Sciatic nerve (tissue), 2 donors: ENCODE measurements around the gene FAM3D. TPM values are rescaled to one million over a fixed set of nuclear protein-coding genes. Genes with fewer than 3 reads are reported as not detected.
"Not testable (repeated sequence)": the region's sequence is repeated elsewhere in the genome, so short reads cannot be mapped to it uniquely, and the experiment has no call there.

Experiments
- ATAC-seq: fragments of 200-7000 bp; cut with Tn5 transposase; one replicate; pipeline ENCODE4 v1.9.1; 2020; ENCODE audit warnings: mild to moderate bottlenecking, moderate library complexity
- DNase-seq: peaks from one replicate; pipeline ENCODE4 v3.0.0-alpha.2; 2020; ENCODE audit warnings: low spot score
- intact Hi-C: fragments of 100-400 bp; cut with DNase I; formaldehyde crosslinking; loops from one replicate; pipeline ENCODE4 v1.14.2; 2022
- total RNA-seq: library from RNA; stranded (reverse); fragmentation: NEBNext Ultra II Directional; extraction: Animal tissue kit (Norgen Biotek cat#: 25700); gene quantifications from one replicate; pipeline ENCODE4 v1.2.1, GENCODE V29; 2021
- donor health status: DM: no; HTN: no; CAD: no.
- donor health status: DM: no; HTN: no; CAD: no.

Gene FAM3D
- total RNA-seq, 1 donor from 2014 or later: not detected

- ATAC-seq: no peak
- no peak for DNase-seq
- intact Hi-C loops: no loop called here
Observed at GRCh38 chr3:58688574-58688973, 22.0 kb upstream of the FAM3D start.

DNA sequence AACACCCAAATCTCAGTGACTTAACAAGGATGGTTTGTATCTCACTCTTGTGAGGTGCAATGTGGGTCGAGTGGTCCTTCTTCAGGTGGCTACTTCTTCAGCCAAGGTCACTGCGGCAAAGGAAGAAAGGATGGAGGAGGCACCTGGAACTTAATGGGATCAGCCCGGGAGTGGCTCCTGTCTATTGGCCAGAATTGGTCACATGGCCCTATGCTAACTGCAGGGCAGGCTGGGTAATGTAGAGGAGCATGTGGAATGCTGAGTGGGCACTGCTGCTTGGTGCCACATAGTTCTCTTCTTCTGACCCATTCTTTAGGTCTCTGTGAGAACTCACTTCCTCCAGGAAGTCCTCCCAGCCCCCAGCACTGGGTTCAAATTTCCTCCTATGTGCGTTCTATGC lies 20.3 kb upstream of the FAM3D start:
- DNase-seq: no peak
- intact Hi-C loops: no loop called here
- no peak for ATAC-seq

GRCh38 chr3:58685641-58686040 lies 19.1 kb upstream of the FAM3D start:
- no peak for DNase-seq
- intact Hi-C loops: no loop called here
- no peak for ATAC-seq

GRCh38 chr3:58683466-58683865 lies 16.9 kb upstream of the FAM3D start:
- ATAC-seq (no peak), DNase-seq (no peak)
- intact Hi-C loops: no loop called here

- intact Hi-C loops: no loop called here
- ATAC-seq: no peak
Observed at GRCh38 chr3:58683001-58683458, 16.5 kb upstream of the FAM3D start.

GRCh38 chr3:58681863-58682262 lies 15.3 kb upstream of the FAM3D start:
- ATAC-seq: no peak
- no peak for DNase-seq
- intact Hi-C loops: no loop called here

More at GRCh38 chr3:58683001-58683458, 16.5 kb upstream of the FAM3D start:
- DNase-seq: no peak

GRCh38 chr3:58680879-58681525 lies 14.4 kb upstream of the FAM3D start:
- ATAC-seq (no peak), DNase-seq (no peak)
- intact Hi-C loops: no loop called here

DNA sequence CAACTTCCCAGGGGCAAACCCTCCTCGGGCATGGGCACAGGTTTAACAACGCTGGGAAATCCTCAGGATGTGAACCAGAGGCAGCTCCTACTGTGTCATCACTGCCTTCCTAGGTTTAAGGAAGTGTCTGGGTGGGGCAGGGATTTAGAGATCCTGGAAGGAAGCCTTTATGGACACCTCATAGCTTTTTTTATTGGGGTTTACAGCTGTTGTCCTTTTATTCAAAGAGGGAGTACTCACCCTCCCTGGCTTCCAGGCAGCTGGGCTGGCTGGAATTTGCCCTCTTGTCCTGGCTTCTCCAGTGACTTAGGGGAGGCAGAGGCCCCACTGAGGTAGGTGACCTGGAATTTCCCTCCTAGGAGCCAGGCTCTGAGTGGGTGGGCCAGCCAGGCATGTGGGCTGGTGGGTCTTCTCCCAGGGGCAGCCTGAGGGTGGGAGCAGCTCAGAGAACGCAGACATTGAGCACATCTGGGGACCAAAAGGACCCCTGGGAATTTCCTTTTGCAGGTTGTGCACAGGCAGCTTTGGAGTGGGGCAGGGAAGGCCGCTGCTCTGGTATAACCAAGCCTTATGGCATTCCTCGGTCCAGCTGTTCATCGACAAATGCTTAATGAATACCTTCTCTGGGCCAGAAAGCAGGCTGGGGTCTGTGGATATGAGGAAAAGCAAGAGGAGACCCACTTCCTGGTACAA lies 13.5 kb upstream of the FAM3D start:
- ATAC-seq: no peak
- DNase-seq: no peak
- intact Hi-C loops: no loop called here

GRCh38 chr3:58679446-58679845 lies 12.9 kb upstream of the FAM3D start:
- intact Hi-C loops: no loop called here
- ATAC-seq (no peak), DNase-seq (no peak)

GRCh38 chr3:58678177-58678970 lies 11.8 kb upstream of the FAM3D start:
- DNase-seq, ATAC-seq, intact Hi-C loops: not testable (repeated sequence)

GRCh38 chr3:58672880-58673279 lies 6.3 kb upstream of the FAM3D start:
- DNase-seq (no peak), ATAC-seq (no peak)
- intact Hi-C loops: no loop called here

DNA sequence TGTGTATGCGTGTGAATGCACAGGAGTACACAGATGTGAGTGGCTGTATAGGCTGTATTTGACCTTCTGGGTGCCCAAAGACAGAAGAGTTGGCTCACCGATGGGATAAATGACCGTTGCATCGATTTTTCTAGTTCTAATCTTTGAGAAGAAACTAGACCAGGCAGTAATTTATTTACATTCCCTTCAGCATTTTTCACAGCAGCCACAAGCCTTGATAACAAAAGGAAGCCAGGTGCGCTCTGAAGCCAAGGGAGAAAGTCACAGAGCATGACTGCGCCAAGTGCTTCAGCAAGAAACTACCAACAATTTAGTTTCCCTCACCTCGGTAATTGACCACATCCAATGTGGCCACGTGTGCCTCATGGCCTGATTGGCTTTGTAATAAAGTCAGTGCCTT lies 5.9 kb upstream of the FAM3D start:
- ATAC-seq (no peak), DNase-seq (no peak)
- intact Hi-C loops: no loop called here

DNA sequence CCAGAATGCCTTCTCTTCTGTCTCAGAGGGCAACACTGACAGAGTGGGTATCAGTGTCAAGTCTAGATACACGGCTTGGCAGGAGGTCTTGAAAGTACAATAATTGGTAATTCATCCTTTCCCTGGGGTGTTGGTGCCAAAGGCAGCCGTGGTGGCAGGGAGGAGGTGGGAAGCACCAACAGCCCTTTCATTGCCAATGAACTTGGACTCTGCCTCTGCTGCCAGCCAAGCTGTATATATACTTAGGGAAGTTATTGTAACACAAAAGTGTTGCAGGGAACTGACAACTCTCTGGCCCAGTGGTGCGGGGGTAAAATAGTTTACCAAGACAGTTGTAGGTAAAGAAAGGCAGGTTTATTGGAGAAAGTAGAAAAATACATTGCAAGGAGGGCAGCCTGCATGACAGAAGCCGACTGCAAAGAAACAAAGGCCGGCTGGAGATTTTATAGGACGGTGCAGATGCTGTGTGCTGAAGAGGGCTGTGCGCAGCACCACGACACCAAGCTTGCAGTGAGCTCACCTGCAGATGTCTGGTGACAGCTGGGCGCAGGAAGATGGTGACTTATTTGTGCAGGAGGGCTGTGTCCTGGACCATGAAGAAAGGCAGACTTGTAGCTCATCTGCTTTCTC lies 4.0 kb upstream of the FAM3D start:
- no peak for DNase-seq
- intact Hi-C loops: no loop called here
- no peak for ATAC-seq

- ATAC-seq (no peak), DNase-seq (no peak)
- intact Hi-C loops: no loop called here
Observed at GRCh38 chr3:58668247-58668646, 1.7 kb upstream of the FAM3D start.

DNA sequence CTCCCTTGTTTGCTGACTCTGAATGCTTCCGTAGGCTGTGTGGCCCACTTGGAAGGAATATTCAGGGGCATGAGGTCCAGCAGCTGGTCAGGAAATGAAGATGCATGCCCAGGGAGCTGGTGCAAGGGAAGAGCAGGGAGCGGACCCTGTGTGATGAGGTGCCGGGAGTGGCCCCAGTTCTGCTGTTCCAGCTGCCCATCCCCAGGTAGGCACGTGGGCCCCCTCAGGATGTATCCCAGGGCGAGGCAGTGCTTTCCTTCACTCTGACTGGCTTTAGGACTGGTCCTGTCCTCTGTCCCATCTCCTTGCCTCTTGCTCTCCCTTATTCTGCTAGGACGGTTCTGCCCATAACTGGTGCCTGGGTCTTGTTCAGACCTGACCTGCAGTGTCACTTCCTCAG lies 1.1 kb upstream of the FAM3D start:
- intact Hi-C loops: no loop called here
- ATAC-seq (no peak), DNase-seq (no peak)

DNA sequence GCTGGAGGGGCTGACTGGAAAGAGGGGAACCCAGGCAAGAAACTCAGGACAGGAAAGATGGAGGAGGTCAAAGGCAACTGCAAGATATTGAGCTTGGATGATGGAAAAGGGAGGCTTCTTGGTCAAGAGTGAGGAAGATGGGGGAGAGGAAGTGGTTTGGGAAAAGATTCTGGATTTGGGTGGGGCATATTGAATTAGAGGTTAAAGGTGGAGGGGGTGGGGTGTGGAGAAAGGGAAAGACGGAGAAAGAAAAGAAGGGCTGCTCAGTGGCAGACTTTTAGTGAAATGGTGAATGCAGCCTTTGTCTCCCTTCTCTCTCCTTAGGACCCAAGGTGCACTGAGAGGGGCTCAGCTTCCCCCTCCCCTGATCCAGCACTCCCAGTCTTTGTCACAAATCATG lies 655 bp upstream of the FAM3D start:
- intact Hi-C loops: no loop called here
- DNase-seq (no peak), ATAC-seq (no peak)

- intact Hi-C loops: no loop called here
- no peak for ATAC-seq
- no peak for DNase-seq
Observed at GRCh38 chr3:58665405-58665804, 1.2 kb downstream of the FAM3D start.

DNA sequence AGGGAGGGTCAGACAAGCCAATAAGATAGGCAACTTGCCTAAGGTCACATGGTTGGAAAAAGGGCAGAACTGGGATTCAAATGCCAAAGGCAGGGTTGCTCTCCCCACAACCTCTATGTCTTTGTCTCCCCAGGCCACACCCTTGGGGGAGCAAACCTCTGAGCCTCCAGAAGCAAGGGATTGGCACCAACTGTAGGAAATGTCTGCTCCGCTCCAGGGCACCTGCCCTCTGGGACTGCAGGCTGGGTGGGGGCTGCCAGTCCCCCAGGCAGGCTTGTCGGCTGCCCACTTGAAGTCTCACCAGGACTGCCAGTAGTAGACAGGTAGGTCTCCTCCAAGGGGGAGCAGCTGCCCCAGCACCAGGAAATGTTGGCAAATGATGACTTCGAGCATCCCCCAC lies 2.0 kb downstream of the FAM3D start:
- DNase-seq (no peak), ATAC-seq (no peak)
- intact Hi-C loops: no loop called here

DNA sequence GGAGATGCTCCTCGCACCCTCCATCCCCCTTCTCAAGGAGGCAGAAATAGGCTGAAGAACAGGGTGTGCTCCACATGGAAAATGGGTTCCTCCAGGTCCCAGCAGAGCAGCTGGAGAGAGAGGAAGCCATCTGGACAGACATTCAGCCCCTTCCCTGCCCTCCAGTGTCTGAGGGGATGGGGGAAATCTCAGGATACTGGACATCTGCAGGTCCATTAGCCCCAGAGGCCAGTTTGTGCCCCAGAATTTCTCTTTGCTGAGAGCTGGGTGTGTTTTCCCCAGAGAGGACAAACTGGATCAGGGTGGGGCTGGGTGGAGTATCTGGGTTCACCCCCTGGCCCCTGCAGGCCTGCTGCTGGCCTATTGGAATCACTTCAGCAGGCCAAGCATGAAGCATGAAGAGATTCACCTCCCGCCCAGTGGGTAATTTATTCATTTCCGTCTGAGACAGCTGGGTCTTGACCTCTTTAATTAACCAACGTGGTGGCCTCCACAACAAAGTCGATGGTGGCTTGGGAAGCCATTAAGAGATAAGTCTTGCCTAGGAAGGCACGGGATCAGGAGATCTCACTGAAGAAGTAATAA lies 4.6 kb downstream of the FAM3D start:
- intact Hi-C loops: no loop called here
- ATAC-seq (no peak), DNase-seq (no peak)
